Loucy (cell line): Measurements from ENCODE around the gene GSDME.

Experiments
- CTCF ChIP-seq: fragments of 200-600 bp; sonication (generic); conservative IDR thresholded peaks from 2 replicates; pipeline ENCODE4 v1.5.1; 2014; ENCODE audit warnings: mild to moderate bottlenecking, antibody characterized with exemption, low read length
- EZH2phosphoT487 ChIP-seq: fragments of 200-600 bp; IDR thresholded peaks from 2 replicates; pipeline ENCODE4 v1.6.1; 2018; ENCODE audit warnings: antibody characterized with exemption, mild to moderate bottlenecking, moderate library complexity, borderline replicate concordance

DNA sequence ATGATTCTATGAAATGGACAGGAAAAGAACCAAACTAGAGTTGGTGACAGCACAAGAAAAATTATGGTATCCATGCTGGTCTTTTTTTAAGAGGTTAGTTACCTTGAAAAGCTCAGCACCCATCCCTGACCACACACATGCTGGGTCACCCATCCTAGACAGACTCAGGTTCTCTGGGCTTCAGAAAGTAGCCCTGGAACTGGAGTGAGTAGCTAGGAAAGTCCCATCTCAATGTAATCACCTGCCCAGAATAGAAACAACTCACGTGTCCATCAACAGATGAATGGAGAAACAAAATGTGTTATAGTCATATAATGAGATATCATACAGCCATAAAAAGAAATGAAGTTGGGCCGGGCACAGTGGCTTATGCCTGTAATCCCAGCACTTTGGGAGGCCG is 37.0 kb downstream of the GSDME start:
- no peak for TF ChIP-seq CTCF
- no peak for TF ChIP-seq EZH2phosphoT487
